Activated T-cell treated with anti-CD3 and anti-CD28 coated beads, Interleukin-2, amount 50 U/mL, for 72 hours (primary cell): Measurements from ENCODE around the gene IQUB. TPM values are rescaled to one million over a fixed set of nuclear protein-coding genes. Genes with fewer than 3 reads are reported as not detected.

ENCODE experiments used
- ATAC-seq, 2 donors: fragments of 150-1000 bp; cut with Tn5 transposase; replicated peaks in 1 of 2; 2 replicates each; pipeline ENCODE4 v1.10.0; 2021; ENCODE audit warnings: moderate library complexity in 2 of 2, mild to moderate bottlenecking in 1 of 2
- DNase-seq, 2 donors: peaks; one replicate each; pipeline ENCODE4 v3.0.0; 2021 to 2022; ENCODE audit warnings: mixed read lengths in 1 of 2
- H3K27ac Mint-ChIP-seq: one replicate; pipeline ENCODE4 v1.8.0; 2022; ENCODE audit warnings: mild to moderate bottlenecking, moderate library complexity, mixed read lengths
- H3K27me3 Mint-ChIP-seq: one replicate; pipeline ENCODE4 v1.8.0; 2022; ENCODE audit warnings: low read depth, mixed read lengths
- H3K36me3 Mint-ChIP-seq, 2 donors: one replicate each; pipeline ENCODE4 v1.8.0; 2022; ENCODE audit warnings: mixed read lengths in 2 of 2, mild to moderate bottlenecking in 1 of 2; ENCODE audit not compliant: insufficient read depth in 2 of 2
- H3K4me1 Mint-ChIP-seq: one replicate; pipeline ENCODE4 v1.8.0; 2022; ENCODE audit warnings: low read depth, mixed read lengths
- H3K4me3 Mint-ChIP-seq, 2 donors: one replicate each; pipeline ENCODE4 v1.8.0; 2022; ENCODE audit warnings: mild to moderate bottlenecking in 2 of 2, mixed read lengths in 2 of 2, moderate library complexity in 2 of 2
- H3K9me3 Mint-ChIP-seq, 2 donors: one replicate each; pipeline ENCODE4 v1.8.0; 2022; ENCODE audit warnings: mixed read lengths in 2 of 2
- total RNA-seq, 2 donors: library from RNA; stranded (reverse); gene quantifications; one replicate each; pipeline ENCODE4 v1.2.3, GENCODE V29; 2022

Gene IQUB
- total RNA-seq, 2 donors from 2014 or later, result 0.10 TPM; not detected in 1

GRCh38 chr7:123455965-123456470, 78.4 kb downstream of the IQUB start:
- H3K9me3 Mint-ChIP-seq, result peaks cover 0 to 3% of the 10 kb centered on the region in 2 donors
- no peaks in the 10 kb centered on the region for H3K4me1 Mint-ChIP-seq
- DNase-seq, result no peak
- no peak for ATAC-seq
- H3K27ac Mint-ChIP-seq, result no peak overlapping the region
- peaks cover 0 to 2% of the 10 kb centered on the region in 2 donors for H3K36me3 Mint-ChIP-seq
- H3K4me3 Mint-ChIP-seq, result no peak overlapping the region
- H3K27me3 Mint-ChIP-seq, result no peaks in the 10 kb centered on the region

GRCh38 chr7:123440101-123440548, 94.3 kb downstream of the IQUB start:
- no peak overlapping the region for H3K27ac Mint-ChIP-seq
- ATAC-seq (no peak), DNase-seq (no peak)
- H3K4me3 Mint-ChIP-seq, result no peak overlapping the region
- no peaks in the 10 kb centered on the region for H3K36me3 Mint-ChIP-seq
- H3K4me1 Mint-ChIP-seq, result no peaks in the 10 kb centered on the region
- no peaks in the 10 kb centered on the region for H3K9me3 Mint-ChIP-seq
- H3K27me3 Mint-ChIP-seq, result no peaks in the 10 kb centered on the region

- no peak overlapping the region for H3K27ac Mint-ChIP-seq
- H3K4me1 Mint-ChIP-seq, result no peaks in the 10 kb centered on the region
- DNase-seq, result no peak
- no peak for ATAC-seq
- no peaks in the 10 kb centered on the region for H3K27me3 Mint-ChIP-seq
- H3K36me3 Mint-ChIP-seq, result no peaks in the 10 kb centered on the region
- H3K4me3 Mint-ChIP-seq, result no peak overlapping the region
- no peaks in the 10 kb centered on the region for H3K9me3 Mint-ChIP-seq
These were observed 95.2 kb downstream of the IQUB start for GRCh38 chr7:123439191-123439590.

- H3K4me1 Mint-ChIP-seq, result no peaks in the 10 kb centered on the region
- H3K4me3 Mint-ChIP-seq, result no peak overlapping the region
- H3K27ac Mint-ChIP-seq, result no peak overlapping the region
- H3K9me3 Mint-ChIP-seq, result no peaks in the 10 kb centered on the region
- no peaks in the 10 kb centered on the region for H3K36me3 Mint-ChIP-seq
- H3K27me3 Mint-ChIP-seq, result no peaks in the 10 kb centered on the region
- no peak for DNase-seq
- peak; percentile 27 to 50 for ATAC-seq
These were observed 96.9 kb downstream of the IQUB start for GRCh38 chr7:123437447-123437995.

GRCh38 chr7:123435080-123435700, 99.2 kb downstream of the IQUB start:
- Mint-ChIP-seq H3K27ac (no peak overlapping the region), H3K27me3 (no peaks in the 10 kb centered on the region), H3K4me3 (no peak overlapping the region), H3K36me3 (no peaks in the 10 kb centered on the region), H3K4me1 (no peaks in the 10 kb centered on the region), H3K9me3 (no peaks in the 10 kb centered on the region)
- ATAC-seq, result no peak
- DNase-seq, result no peak

- H3K9me3 Mint-ChIP-seq, result no peaks in the 10 kb centered on the region
- no peak for ATAC-seq
- no peaks in the 10 kb centered on the region for H3K4me1 Mint-ChIP-seq
- no peak overlapping the region for H3K27ac Mint-ChIP-seq
- H3K4me3 Mint-ChIP-seq, result no peak overlapping the region
- no peaks in the 10 kb centered on the region for H3K27me3 Mint-ChIP-seq
- H3K36me3 Mint-ChIP-seq, result no peaks in the 10 kb centered on the region
- no peak for DNase-seq
These were observed 100.7 kb downstream of the IQUB start for GRCh38 chr7:123433665-123434064.

GRCh38 chr7:123432601-123433000, 101.8 kb downstream of the IQUB start:
- Mint-ChIP-seq H3K27ac (no peak overlapping the region), H3K36me3 (no peaks in the 10 kb centered on the region), H3K4me1 (no peaks in the 10 kb centered on the region), H3K9me3 (peaks cover 2 to 3% of the 10 kb centered on the region in 2 donors), H3K4me3 (no peak overlapping the region), H3K27me3 (no peaks in the 10 kb centered on the region)
- ATAC-seq, result no peak
- no peak for DNase-seq

- DNase-seq (no peak), ATAC-seq (no peak)
- peaks cover 2 to 3% of the 10 kb centered on the region in 2 donors for H3K9me3 Mint-ChIP-seq
- no peak overlapping the region for H3K27ac Mint-ChIP-seq
- no peak overlapping the region for H3K4me3 Mint-ChIP-seq
- no peaks in the 10 kb centered on the region for H3K4me1 Mint-ChIP-seq
- H3K27me3 Mint-ChIP-seq, result no peaks in the 10 kb centered on the region
- no peaks in the 10 kb centered on the region for H3K36me3 Mint-ChIP-seq
These were observed 103.2 kb downstream of the IQUB start for GRCh38 chr7:123431075-123431614.

GRCh38 chr7:123425246-123425645, 109.1 kb downstream of the IQUB start:
- Mint-ChIP-seq H3K9me3 (peaks cover 4 to 7% of the 10 kb centered on the region in 2 donors), H3K27me3 (no peaks in the 10 kb centered on the region), H3K4me1 (no peaks in the 10 kb centered on the region), H3K36me3 (no peaks in the 10 kb centered on the region), H3K4me3 (no peak overlapping the region), H3K27ac (no peak overlapping the region)
- no peak for ATAC-seq
- DNase-seq, result no peak

GRCh38 chr7:123424463-123424862, 109.9 kb downstream of the IQUB start:
- Mint-ChIP-seq H3K27ac (no peak overlapping the region), H3K9me3 (peaks cover 5 to 7% of the 10 kb centered on the region in 2 donors), H3K27me3 (no peaks in the 10 kb centered on the region), H3K4me3 (no peak overlapping the region), H3K36me3 (no peaks in the 10 kb centered on the region), H3K4me1 (no peaks in the 10 kb centered on the region)
- ATAC-seq (no peak), DNase-seq (no peak)

GRCh38 chr7:123423622-123424021, 110.8 kb downstream of the IQUB start:
- Mint-ChIP-seq H3K4me1 (no peaks in the 10 kb centered on the region), H3K36me3 (no peaks in the 10 kb centered on the region), H3K27ac (no peak overlapping the region), H3K9me3 (peaks cover 6 to 10% of the 10 kb centered on the region in 2 donors), H3K4me3 (no peak overlapping the region), H3K27me3 (no peaks in the 10 kb centered on the region)
- no peak for ATAC-seq
- DNase-seq, result no peak

GRCh38 chr7:123417580-123417979, 116.8 kb downstream of the IQUB start:
- peaks cover 3 to 4% of the 10 kb centered on the region in 2 donors for H3K36me3 Mint-ChIP-seq
- no peaks in the 10 kb centered on the region for H3K27me3 Mint-ChIP-seq
- ATAC-seq (no peak), DNase-seq (no peak)
- H3K4me1 Mint-ChIP-seq, result no peaks in the 10 kb centered on the region
- no peak overlapping the region for H3K4me3 Mint-ChIP-seq
- peaks cover 4 to 7% of the 10 kb centered on the region in 2 donors for H3K9me3 Mint-ChIP-seq
- no peak overlapping the region for H3K27ac Mint-ChIP-seq

GRCh38 chr7:123415625-123416024, 118.8 kb downstream of the IQUB start:
- Mint-ChIP-seq H3K36me3 (peaks cover 3 to 4% of the 10 kb centered on the region in 2 donors), H3K27ac (no peak overlapping the region), H3K9me3 (peaks cover 4 to 7% of the 10 kb centered on the region in 2 donors), H3K4me1 (no peaks in the 10 kb centered on the region), H3K4me3 (no peak overlapping the region), H3K27me3 (no peaks in the 10 kb centered on the region)
- DNase-seq, result no peak
- ATAC-seq, result no peak
